H1 (cell line): Measurements from ENCODE around the gene CCL24. TPM values are rescaled to one million over a fixed set of nuclear protein-coding genes. Genes with fewer than 3 reads are reported as not detected.

ENCODE experiments used
- BCL11A ChIP-seq, 2 experiments: IDR thresholded peaks; one replicate each; pipeline ENCODE4 v1.6.1; 2011; ENCODE audit warnings: low read depth in 2 of 2, low read length in 2 of 2, mild to moderate bottlenecking in 2 of 2
- CHD1 ChIP-seq: IDR thresholded peaks from 2 replicates; pipeline ENCODE4 v1.6.1; 2012; ENCODE audit warnings: low read depth, low read length, improper control_type of control experiment
- CTBP2 ChIP-seq: IDR thresholded peaks from 2 replicates; pipeline ENCODE4 v1.7.0; 2011; ENCODE audit warnings: borderline replicate concordance, mild to moderate bottlenecking, moderate library complexity, mixed read lengths, low read length; ENCODE audit not compliant: insufficient read depth, insufficient read length
- CTCF ChIP-seq, 3 experiments: IDR thresholded peaks; 1 replicate in 2 of 3; 2 replicates in 1 of 3; pipeline versions ENCODE4 v1.5.1 to v1.6.1; 2011; ENCODE audit warnings: low read length in 3 of 3, mild to moderate bottlenecking in 3 of 3, inconsistent platforms in 2 of 3, low read depth in 1 of 3, moderate library complexity in 1 of 3; ENCODE audit not compliant: insufficient read depth in 1 of 3; ENCODE audit errors: control extremely low read depth in 1 of 3
- RXRA ChIP-seq: IDR thresholded peaks from 2 replicates; pipeline ENCODE4 v1.6.1; 2011; ENCODE audit warnings: low read depth, mild to moderate bottlenecking, low read length, moderate library complexity; ENCODE audit not compliant: insufficient read depth
- TBP ChIP-seq: IDR thresholded peaks from 2 replicates; pipeline ENCODE4 v1.6.1; 2011; ENCODE audit warnings: low read depth, low read length, improper control_type of control experiment
- TCF12 ChIP-seq: IDR thresholded peaks from 2 replicates; pipeline ENCODE4 v1.6.1; 2011; ENCODE audit warnings: low read depth, mild to moderate bottlenecking, low read length
- polyA plus RNA-seq, 7 experiments: library from polyadenylated mRNA; depleted of rRNA in 3 of 7; stranded (reverse) in 5 of 7; unstranded in 2 of 7; fragments of >200 nt in 5 of 7; fragments of 200-250 nt in 2 of 7; gene quantifications; 1 replicate in 5 of 7; 2 replicates in 1 of 7; 4 replicates in 1 of 7; pipeline versions ENCODE4 v1.2.1 to v1.2.3, GENCODE V29; 2011 to 2013; ENCODE audit warnings: missing spikeins in 2 of 7, mixed read lengths in 2 of 7
- total RNA-seq: library from RNA; stranded (reverse); fragmentation: NEBNext Ultra II Directional; extraction: Animal tissue kit (Norgen Biotek cat#: 25700); gene quantifications from 2 replicates; pipeline ENCODE4 v1.2.1, GENCODE V29; 2021

Gene CCL24
- total and polyA plus RNA-seq, 2 of the 8 experiments (the other 6 are each of a cell fraction or from before 2014, with no cell fraction given) = not detected

GRCh38 chr7:75815418-75816064 lies 1.9 kb upstream of the CCL24 start (continued):
- TF ChIP-seq TCF12 (no peak), RXRA (no peak), CTCF (IDR thresholded peaks at IDR 0.05; ENCODE audit: control extremely low read depth in 1 of 3, insufficient read depth in 1 of 3, low read depth in 1 of 3, low read length in 3 of 3) (no peak), TBP (no peak), CTBP2 (no peak), CHD1 (no peak), BCL11A (IDR thresholded peaks at IDR 0.05; ENCODE audit: low read depth in 2 of 2, low read length in 2 of 2) (no peak)
